WTC11 (cell line): ENCODE data around the gene RIC1.

ENCODE experiments used
- ATF2 ChIP-seq: sonication (generic); formaldehyde crosslinking; IDR thresholded peaks from 2 replicates; pipeline ENCODE4 v1.8.1; 2022; ENCODE audit warnings: low read depth, missing genetic modification reagents, borderline replicate concordance
- CREM ChIP-seq: sonication (generic); formaldehyde crosslinking; IDR thresholded peaks from 2 replicates; pipeline ENCODE4 v1.8.1; 2022; ENCODE audit warnings: mild to moderate bottlenecking, missing genetic modification reagents, moderate library complexity
- ELF4 ChIP-seq: sonication (generic); formaldehyde crosslinking; IDR thresholded peaks from 2 replicates; pipeline ENCODE4 v1.8.1; 2022; ENCODE audit warnings: low read depth, mild to moderate bottlenecking, moderate library complexity, missing genetic modification reagents
- GABPB1 ChIP-seq: sonication (generic); formaldehyde crosslinking; IDR thresholded peaks from 2 replicates; pipeline ENCODE4 v1.8.1; 2023; ENCODE audit warnings: mild to moderate bottlenecking, missing genetic modification reagents
- GTF2I ChIP-seq: fragments of 250-450 bp; sonication (Bioruptor Pico); conservative IDR thresholded peaks from 2 replicates; pipeline ENCODE4 v1.4.0; 2021; ENCODE audit warnings: mild to moderate bottlenecking
- NR2C2 ChIP-seq: sonication (generic); formaldehyde crosslinking; IDR thresholded peaks from 2 replicates; pipeline ENCODE4 v1.8.0; 2022; ENCODE audit warnings: mild to moderate bottlenecking, missing genetic modification reagents
- NR3C1 ChIP-seq: sonication (generic); formaldehyde crosslinking; conservative IDR thresholded peaks from 2 replicates; pipeline ENCODE4 v1.8.1; 2023; ENCODE audit warnings: low read depth, mild to moderate bottlenecking, missing genetic modification reagents
- TCF7 ChIP-seq: sonication (generic); formaldehyde crosslinking; IDR thresholded peaks from 2 replicates; pipeline ENCODE4 v1.8.0; 2022; ENCODE audit warnings: mild to moderate bottlenecking, low read depth, missing genetic modification reagents, moderate library complexity
- ZNF532 ChIP-seq: fragments of 250-450 bp; sonication (Bioruptor Pico); IDR thresholded peaks from 2 replicates; pipeline ENCODE4 v1.9.0; 2021; ENCODE audit warnings: mild to moderate bottlenecking, borderline replicate concordance
- TF ChIP-seq, protein P1 (sequence below): fragments of 200-600 bp; IDR thresholded peaks from 2 replicates; pipeline ENCODE4 v1.8.0; 2022; ENCODE audit warnings: antibody characterized with exemption
- TF ChIP-seq, protein P2 (sequence below): fragments of 250-450 bp; sonication (Bioruptor Pico); IDR thresholded peaks from 2 replicates; pipeline ENCODE4 v1.9.0; 2021; ENCODE audit warnings: mild to moderate bottlenecking

DNA sequence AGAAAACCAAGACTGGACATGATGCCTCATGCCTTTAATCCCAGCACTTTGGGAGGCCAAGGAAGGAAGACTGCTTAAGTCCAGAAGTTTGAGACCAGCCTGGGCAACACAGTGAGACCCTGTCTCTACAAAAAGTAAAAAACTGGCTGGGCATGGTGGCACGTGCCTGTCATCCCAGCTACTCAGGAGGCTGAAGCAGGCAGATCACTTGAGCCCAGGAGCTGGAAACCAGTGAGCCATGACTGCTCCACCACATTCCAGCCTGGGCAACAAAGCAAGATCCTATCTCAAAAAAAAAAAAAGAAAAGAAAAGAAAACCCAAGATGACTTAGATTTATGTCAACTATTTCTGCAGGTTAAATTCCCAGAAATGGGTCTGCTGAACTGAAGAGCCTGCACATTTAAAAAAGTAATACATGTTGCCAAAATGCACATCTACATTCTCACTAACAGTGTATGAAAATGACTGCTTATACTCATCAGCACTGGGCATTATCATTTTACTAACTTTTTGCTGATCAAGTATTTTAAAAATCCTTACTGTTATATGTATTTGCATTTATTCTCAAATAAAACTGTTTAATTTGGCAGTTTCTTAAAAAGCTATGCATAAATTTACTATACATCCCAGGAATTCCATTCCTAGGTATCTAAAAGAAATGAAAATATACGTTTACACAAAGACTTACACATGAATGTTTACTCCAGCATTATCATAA lies 189.7 kb downstream of the RIC1 start:
- TF ChIP-seq ELF4 (CRISPR knock-in tag), result no peak
- no peak for TF ChIP-seq ATF2
- TF ChIP-seq NR2C2 (CRISPR knock-in tag), result no peak
- TF ChIP-seq, protein P1, sequence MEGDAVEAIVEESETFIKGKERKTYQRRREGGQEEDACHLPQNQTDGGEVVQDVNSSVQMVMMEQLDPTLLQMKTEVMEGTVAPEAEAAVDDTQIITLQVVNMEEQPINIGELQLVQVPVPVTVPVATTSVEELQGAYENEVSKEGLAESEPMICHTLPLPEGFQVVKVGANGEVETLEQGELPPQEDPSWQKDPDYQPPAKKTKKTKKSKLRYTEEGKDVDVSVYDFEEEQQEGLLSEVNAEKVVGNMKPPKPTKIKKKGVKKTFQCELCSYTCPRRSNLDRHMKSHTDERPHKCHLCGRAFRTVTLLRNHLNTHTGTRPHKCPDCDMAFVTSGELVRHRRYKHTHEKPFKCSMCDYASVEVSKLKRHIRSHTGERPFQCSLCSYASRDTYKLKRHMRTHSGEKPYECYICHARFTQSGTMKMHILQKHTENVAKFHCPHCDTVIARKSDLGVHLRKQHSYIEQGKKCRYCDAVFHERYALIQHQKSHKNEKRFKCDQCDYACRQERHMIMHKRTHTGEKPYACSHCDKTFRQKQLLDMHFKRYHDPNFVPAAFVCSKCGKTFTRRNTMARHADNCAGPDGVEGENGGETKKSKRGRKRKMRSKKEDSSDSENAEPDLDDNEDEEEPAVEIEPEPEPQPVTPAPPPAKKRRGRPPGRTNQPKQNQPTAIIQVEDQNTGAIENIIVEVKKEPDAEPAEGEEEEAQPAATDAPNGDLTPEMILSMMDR, result no peak
- TF ChIP-seq GABPB1, result no peak
- TF ChIP-seq, protein P2, sequence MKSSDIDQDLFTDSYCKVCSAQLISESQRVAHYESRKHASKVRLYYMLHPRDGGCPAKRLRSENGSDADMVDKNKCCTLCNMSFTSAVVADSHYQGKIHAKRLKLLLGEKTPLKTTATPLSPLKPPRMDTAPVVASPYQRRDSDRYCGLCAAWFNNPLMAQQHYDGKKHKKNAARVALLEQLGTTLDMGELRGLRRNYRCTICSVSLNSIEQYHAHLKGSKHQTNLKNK (CRISPR knock-in tag), result no peak
- no peak for TF ChIP-seq GTF2I (CRISPR knock-in tag)
- no peak for TF ChIP-seq NR3C1 (CRISPR knock-in tag)
- no peak for TF ChIP-seq CREM (CRISPR knock-in tag)
- no peak for TF ChIP-seq TCF7 (CRISPR knock-in tag)
- no peak for TF ChIP-seq ZNF532
